Measurements from ENCODE around the gene TMEM100. TPM values are rescaled to one million over a fixed set of nuclear protein-coding genes. Genes with fewer than 3 reads are reported as not detected.

TMEM100 gene
- total RNA-seq, 4 donors from 2014 or later = 1.00 to 7.8 (median 4.1) TPM; not detected in 1

- in situ Hi-C loops (cut with MboI; ENCODE audit: low pct_ligation_motif_present in 1 of 4, low pct_unique_long_range_greater_than_20kb in 1 of 4, low sequenced_read_pairs in 3 of 4) (loop anchor here in 2 of 4 donors (5.0 to 25.0 kb wide), 3 partner anchors 232 to 782 kb away; no protein-coding TSS in a partner anchor), intact Hi-C loops (cut with DNase I; ENCODE audit: low total_unique reads) (no loop called here)
- H3K27me3 ChIP-seq = no peaks in the 10 kb centered on the region
- H3K9me3 ChIP-seq = no peaks in the 10 kb centered on the region
- H3K36me3 ChIP-seq = peaks cover 0 to 12% (median 5%) of the 10 kb centered on the region in 4 donors
- peak overlapping the region in 2 of 4 donors; percentile 9 to 47 for H3K27ac ChIP-seq
- DNase-seq = no peak
- H3K4me1 ChIP-seq = peaks cover 0 to 9% (median 6%) of the 10 kb centered on the region in 4 donors
- H3K4me3 ChIP-seq = no peak overlapping the region
- TF ChIP-seq EP300 (IDR thresholded peaks at IDR 0.05; ENCODE audit: low read depth) (no peak), POLR2AphosphoS5 (IDR thresholded peaks at IDR 0.05) (no peak), POLR2A (IDR thresholded peaks at IDR 0.05) (no peak)
- TF ChIP-seq, protein P1, sequence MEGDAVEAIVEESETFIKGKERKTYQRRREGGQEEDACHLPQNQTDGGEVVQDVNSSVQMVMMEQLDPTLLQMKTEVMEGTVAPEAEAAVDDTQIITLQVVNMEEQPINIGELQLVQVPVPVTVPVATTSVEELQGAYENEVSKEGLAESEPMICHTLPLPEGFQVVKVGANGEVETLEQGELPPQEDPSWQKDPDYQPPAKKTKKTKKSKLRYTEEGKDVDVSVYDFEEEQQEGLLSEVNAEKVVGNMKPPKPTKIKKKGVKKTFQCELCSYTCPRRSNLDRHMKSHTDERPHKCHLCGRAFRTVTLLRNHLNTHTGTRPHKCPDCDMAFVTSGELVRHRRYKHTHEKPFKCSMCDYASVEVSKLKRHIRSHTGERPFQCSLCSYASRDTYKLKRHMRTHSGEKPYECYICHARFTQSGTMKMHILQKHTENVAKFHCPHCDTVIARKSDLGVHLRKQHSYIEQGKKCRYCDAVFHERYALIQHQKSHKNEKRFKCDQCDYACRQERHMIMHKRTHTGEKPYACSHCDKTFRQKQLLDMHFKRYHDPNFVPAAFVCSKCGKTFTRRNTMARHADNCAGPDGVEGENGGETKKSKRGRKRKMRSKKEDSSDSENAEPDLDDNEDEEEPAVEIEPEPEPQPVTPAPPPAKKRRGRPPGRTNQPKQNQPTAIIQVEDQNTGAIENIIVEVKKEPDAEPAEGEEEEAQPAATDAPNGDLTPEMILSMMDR (IDR thresholded peaks at IDR 0.05) = no peak
These were observed 46.4 kb upstream of the TMEM100 start for GRCh38 chr17:55768936-55769624.

- H3K27me3 ChIP-seq = no peaks in the 10 kb centered on the region
- no peak overlapping the region for H3K4me3 ChIP-seq
- intact Hi-C loops (cut with DNase I; ENCODE audit: low total_unique reads) = no loop called here
- 95 to 96% methylated on average over 3 of the region's 3 CpGs for WGBS, 2 donors (ENCODE audit: low coverage in 1 of 2)
- no peak overlapping the region for H3K27ac ChIP-seq
- in situ Hi-C loops (cut with MboI; ENCODE audit: low pct_ligation_motif_present in 1 of 4, low pct_unique_long_range_greater_than_20kb in 1 of 4, low sequenced_read_pairs in 3 of 4) = loop anchor here in 2 of 4 donors (5.0 to 25.0 kb wide), 3 partner anchors 228 to 778 kb away; no protein-coding TSS in a partner anchor
- H3K9me3 ChIP-seq = no peaks in the 10 kb centered on the region
- H3K4me1 ChIP-seq = peaks cover 4 to 30% (median 12%) of the 10 kb centered on the region in 4 donors
- peaks cover 0 to 7% (median 0%) of the 10 kb centered on the region in 4 donors for H3K36me3 ChIP-seq
- TF ChIP-seq POLR2AphosphoS5 (IDR thresholded peaks at IDR 0.05) (no peak), POLR2A (IDR thresholded peaks at IDR 0.05) (no peak), EP300 (IDR thresholded peaks at IDR 0.05; ENCODE audit: low read depth) (no peak)
- TF ChIP-seq, protein P1 (IDR thresholded peaks at IDR 0.05) = no peak
- no peak for DNase-seq
These were observed 42.8 kb upstream of the TMEM100 start for GRCh38 chr17:55765472-55765871.

DNA sequence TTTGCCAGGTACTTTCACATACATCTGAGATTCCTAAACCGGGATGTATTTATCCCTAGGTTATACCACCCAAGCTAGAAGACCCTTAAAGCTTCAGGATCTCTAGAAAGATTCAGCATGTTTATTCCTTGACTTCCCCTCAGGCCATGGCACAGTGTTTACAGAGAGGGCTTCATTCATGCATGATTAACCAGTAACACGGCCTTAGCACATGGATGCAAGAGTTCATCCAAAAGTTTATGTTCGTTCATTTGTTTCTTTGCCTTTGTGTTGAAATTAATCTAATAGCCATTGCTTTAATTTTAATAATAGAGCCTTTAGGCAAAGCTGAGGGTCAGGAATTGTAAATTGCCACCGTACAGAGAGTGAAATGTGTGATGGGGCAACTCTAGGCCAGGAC, 41.9 kb upstream of the TMEM100 start:
- Histone ChIP-seq H3K4me1 (peaks cover 3 to 27% (median 12%) of the 10 kb centered on the region in 4 donors), H3K27me3 (no peaks in the 10 kb centered on the region), H3K36me3 (peaks cover 0 to 7% (median 0%) of the 10 kb centered on the region in 4 donors), H3K4me3 (no peak overlapping the region), H3K27ac (peak overlapping the region in 1 of 4 donors; percentile 29), H3K9me3 (no peaks in the 10 kb centered on the region)
- intact Hi-C loops (cut with DNase I; ENCODE audit: low total_unique reads) = no loop called here
- TF ChIP-seq POLR2AphosphoS5 (IDR thresholded peaks at IDR 0.05) (no peak), POLR2A (IDR thresholded peaks at IDR 0.05) (no peak), EP300 (IDR thresholded peaks at IDR 0.05; ENCODE audit: low read depth) (no peak)
- TF ChIP-seq, protein P1 (IDR thresholded peaks at IDR 0.05) = no peak
- in situ Hi-C loops (cut with MboI; ENCODE audit: low pct_ligation_motif_present in 1 of 4, low pct_unique_long_range_greater_than_20kb in 1 of 4, low sequenced_read_pairs in 3 of 4) = loop anchor here in 2 of 4 donors (5.0 to 25.0 kb wide), 3 partner anchors 227 to 777 kb away; no protein-coding TSS in a partner anchor
- 88 to 91% methylated on average over 2 to 4 of the region's 4 CpGs for WGBS, 2 donors (ENCODE audit: low coverage in 1 of 2)
- no peak for DNase-seq

DNA sequence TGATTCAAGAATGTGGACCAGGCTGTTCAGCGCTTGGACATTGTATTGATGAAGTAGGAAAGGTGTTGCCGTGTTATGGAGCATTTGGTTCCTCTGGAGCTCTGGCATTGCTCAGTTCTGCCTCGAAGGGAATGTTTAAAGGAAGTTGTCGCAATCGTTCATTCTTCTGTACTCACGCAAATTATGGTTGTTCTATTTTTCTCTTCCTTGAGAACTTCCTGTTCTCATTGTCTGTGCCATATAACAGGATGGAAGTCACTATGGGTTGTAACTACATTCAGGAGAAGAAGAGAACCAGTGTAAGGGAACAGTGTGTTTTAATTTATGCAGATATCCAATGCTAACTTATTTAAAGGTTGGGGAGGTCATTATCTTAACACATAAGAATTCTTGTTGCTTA, 41.2 kb upstream of the TMEM100 start:
- intact Hi-C loops (cut with DNase I; ENCODE audit: low total_unique reads) = no loop called here
- H3K27ac ChIP-seq = peak overlapping the region in 3 of 4 donors; percentile 14 to 51 (median 29)

More for the DNA sequence above, 41.2 kb upstream of the TMEM100 start:
- WGBS, 2 donors (ENCODE audit: low coverage in 1 of 2) = 56 to 58% methylated on average over 6 of the region's 6 CpGs
- in situ Hi-C loops (cut with MboI; ENCODE audit: low pct_ligation_motif_present in 1 of 4, low pct_unique_long_range_greater_than_20kb in 1 of 4, low sequenced_read_pairs in 3 of 4) = loop anchor here in 2 of 4 donors (25.0 kb wide), 2 partner anchors 227 to 777 kb away; no protein-coding TSS in a partner anchor
- no peak for DNase-seq
- Histone ChIP-seq H3K9me3 (no peaks in the 10 kb centered on the region), H3K4me1 (peaks cover 0 to 24% (median 12%) of the 10 kb centered on the region in 4 donors), H3K27me3 (no peaks in the 10 kb centered on the region), H3K36me3 (peaks cover 0 to 7% (median 0%) of the 10 kb centered on the region in 4 donors), H3K4me3 (no peak overlapping the region)
- no peak for TF ChIP-seq POLR2A (IDR thresholded peaks at IDR 0.05)
- TF ChIP-seq EP300 (IDR thresholded peaks at IDR 0.05; ENCODE audit: low read depth) = peak; percentile 25
- TF ChIP-seq POLR2AphosphoS5 (IDR thresholded peaks at IDR 0.05) = peak in 1 of 3 donors; percentile 53

Data from transverse colon (tissue), 4 donors.